HG02623 (cell line): ENCODE measurements around the gene C10orf62.
"Not testable (repeated sequence)": the region's sequence is repeated elsewhere in the genome, so short reads cannot be mapped to it uniquely, and the experiment has no call there.

Experiments used
- ATAC-seq: cut with Tn5 transposase; IDR thresholded peaks from one replicate; pipeline ENCODE4 v1.9.1; 2021; ENCODE audit warnings: moderate library complexity; ENCODE audit not compliant: unreplicated experiment

The C10orf62 gene

GRCh38 chr10:97564776-97565175 is 24.7 kb upstream of the C10orf62 start:
- ATAC-seq: no peak

GRCh38 chr10:97566336-97566996 is 23.1 kb upstream of the C10orf62 start:
- ATAC-seq: no peak

GRCh38 chr10:97567891-97568290 is 21.6 kb upstream of the C10orf62 start:
- ATAC-seq: no peak

GRCh38 chr10:97570146-97570788 is 19.3 kb upstream of the C10orf62 start:
- no peak for ATAC-seq

- ATAC-seq: no peak
These were observed 18.6 kb upstream of the C10orf62 start for GRCh38 chr10:97570789-97571471.

GRCh38 chr10:97571622-97572021 is 17.9 kb upstream of the C10orf62 start:
- no peak for ATAC-seq

- ATAC-seq: no peak
These were observed 17.1 kb upstream of the C10orf62 start, which contains the start of gene ANKRD2 for GRCh38 chr10:97572214-97572989. TSS of gene ANKRD2 (plus strand) at chr10:97572779. CDS start at chr10:97572789, 10 bp downstream.

GRCh38 chr10:97573021-97573420 is 16.5 kb upstream of the C10orf62 start:
- no peak for ATAC-seq

- no peak for ATAC-seq
These were observed 15.8 kb upstream of the C10orf62 start for GRCh38 chr10:97573672-97574071.

GRCh38 chr10:97574374-97575126 is 15.0 kb upstream of the C10orf62 start:
- no peak for ATAC-seq

GRCh38 chr10:97575127-97575668 is 14.3 kb upstream of the C10orf62 start:
- no peak for ATAC-seq

- not testable (repeated sequence) for ATAC-seq
These were observed 13.0 kb upstream of the C10orf62 start for GRCh38 chr10:97576487-97576886.

- no peak for ATAC-seq
These were observed 11.8 kb upstream of the C10orf62 start for GRCh38 chr10:97577701-97578100.

GRCh38 chr10:97578171-97578844 is 11.2 kb upstream of the C10orf62 start:
- no peak for ATAC-seq

GRCh38 chr10:97580421-97581367 is 8.8 kb upstream of the C10orf62 start:
- no peak for ATAC-seq

- no peak for ATAC-seq
These were observed 7.4 kb upstream of the C10orf62 start for GRCh38 chr10:97582169-97582568.

- ATAC-seq: no peak
These were observed 6.0 kb upstream of the C10orf62 start for GRCh38 chr10:97583476-97583875.

GRCh38 chr10:97584060-97584797 is 5.3 kb upstream of the C10orf62 start, which contains the start of gene HOGA1:
TSS of gene HOGA1 (plus strand) at chr10:97584389. CDS start at chr10:97584704, 315 bp downstream.
- no peak for ATAC-seq
